ENCODE measurements around the gene ZNF607.

DNA sequence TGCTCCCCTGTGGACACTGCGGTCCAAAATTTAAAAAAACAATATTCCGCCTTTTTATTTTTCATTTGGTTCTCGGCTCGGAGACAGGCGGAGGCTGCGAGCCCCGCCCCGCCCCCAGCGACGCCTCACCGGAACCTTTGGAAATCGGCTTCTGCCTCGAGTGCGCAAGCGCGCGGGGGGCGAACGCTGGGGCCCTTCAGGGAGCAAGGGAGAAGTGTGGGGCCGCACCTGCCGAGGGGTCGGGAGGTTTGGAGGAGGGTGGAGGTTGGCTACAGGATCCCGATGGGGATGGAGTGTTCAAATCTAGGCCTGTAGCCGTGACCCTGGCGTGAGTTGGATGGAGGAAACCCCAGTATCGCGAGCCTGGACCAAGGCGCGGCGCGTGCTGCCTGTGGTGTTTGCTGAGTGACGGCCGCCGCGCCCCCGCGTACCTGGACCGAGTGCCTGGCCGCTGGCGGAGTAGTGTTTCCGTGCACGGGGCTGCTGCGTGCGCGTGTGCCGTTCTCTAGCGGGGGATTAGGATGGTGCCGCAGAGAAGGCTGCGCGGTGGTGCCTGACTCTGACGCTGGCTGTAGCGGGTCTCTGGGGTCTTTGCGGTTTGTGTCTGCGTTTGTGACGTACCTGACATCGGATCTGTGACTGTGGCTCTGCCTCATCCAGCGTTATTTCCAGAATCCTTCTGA is 63.7 kb downstream of the ZNF607 start:
- no peak for TF ChIP-seq EZH2phosphoT487 (IDR thresholded peaks at IDR 0.05; ENCODE audit: borderline replicate concordance, low read length)
- no peak for TF ChIP-seq EZH2 (IDR thresholded peaks at IDR 0.05; ENCODE audit: low read length, unreplicated experiment)
- TF ChIP-seq, protein P1, sequence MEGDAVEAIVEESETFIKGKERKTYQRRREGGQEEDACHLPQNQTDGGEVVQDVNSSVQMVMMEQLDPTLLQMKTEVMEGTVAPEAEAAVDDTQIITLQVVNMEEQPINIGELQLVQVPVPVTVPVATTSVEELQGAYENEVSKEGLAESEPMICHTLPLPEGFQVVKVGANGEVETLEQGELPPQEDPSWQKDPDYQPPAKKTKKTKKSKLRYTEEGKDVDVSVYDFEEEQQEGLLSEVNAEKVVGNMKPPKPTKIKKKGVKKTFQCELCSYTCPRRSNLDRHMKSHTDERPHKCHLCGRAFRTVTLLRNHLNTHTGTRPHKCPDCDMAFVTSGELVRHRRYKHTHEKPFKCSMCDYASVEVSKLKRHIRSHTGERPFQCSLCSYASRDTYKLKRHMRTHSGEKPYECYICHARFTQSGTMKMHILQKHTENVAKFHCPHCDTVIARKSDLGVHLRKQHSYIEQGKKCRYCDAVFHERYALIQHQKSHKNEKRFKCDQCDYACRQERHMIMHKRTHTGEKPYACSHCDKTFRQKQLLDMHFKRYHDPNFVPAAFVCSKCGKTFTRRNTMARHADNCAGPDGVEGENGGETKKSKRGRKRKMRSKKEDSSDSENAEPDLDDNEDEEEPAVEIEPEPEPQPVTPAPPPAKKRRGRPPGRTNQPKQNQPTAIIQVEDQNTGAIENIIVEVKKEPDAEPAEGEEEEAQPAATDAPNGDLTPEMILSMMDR (conservative IDR thresholded peaks at IDR 0.05; ENCODE audit: low read depth, low read length) = no peak
